ENCODE measurements around the gene JAK1.

The JAK1 gene

DNA sequence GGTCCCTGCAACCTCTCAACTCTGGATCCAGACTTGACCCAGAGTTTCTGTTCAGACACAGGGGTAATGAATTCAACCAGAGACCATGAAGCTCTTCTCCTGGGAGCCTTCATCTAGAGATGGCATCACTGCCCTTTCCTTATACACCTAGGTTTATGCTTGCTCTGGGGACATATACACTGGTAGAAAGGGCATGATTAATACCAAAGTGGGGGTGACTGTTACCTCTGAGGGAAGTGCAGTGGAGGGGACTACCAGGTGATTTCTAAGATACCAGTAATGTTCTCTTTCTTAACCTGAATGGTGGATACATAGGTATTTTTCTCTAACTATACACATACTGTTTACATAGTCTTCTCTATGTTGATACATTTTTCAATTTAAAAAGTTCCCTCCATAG lies 48.4 kb downstream of the JAK1 start:
- no peak for FAIRE-seq

DNA sequence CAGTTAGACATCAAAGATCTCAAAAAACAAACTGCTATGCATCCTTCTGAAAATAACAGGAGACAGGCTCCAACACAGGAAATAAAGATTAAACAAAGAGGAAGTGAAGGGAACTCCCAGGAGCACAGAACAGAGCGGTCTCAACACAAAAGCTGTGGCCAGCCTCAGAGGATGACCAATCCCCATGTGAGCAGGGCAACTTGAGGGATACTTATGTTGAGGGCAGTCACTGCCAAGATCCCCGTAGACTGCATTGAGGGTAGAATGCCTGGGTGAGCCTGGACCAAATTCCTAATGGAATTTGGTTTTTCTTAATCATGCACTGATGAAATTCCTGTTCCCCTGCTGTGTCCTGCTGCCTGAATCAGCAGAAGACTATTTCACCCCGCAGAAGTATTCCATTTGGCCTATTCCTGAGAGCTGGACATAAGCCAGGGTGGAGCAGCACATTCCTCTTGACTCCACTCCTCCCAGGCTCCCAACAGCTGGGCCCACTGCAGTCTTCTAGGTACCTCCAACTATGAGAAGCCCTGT lies 49.0 kb downstream of the JAK1 start:
- FAIRE-seq, result no peak

- no peak for FAIRE-seq
Measured at GRCh38 chr1:64915381-64916274, 50.7 kb downstream of the JAK1 start.

GRCh38 chr1:64913361-64914015 lies 52.9 kb downstream of the JAK1 start:
- no peak for FAIRE-seq

- FAIRE-seq, result no peak
Measured at GRCh38 chr1:64912191-64912590, 54.2 kb downstream of the JAK1 start.

DNA sequence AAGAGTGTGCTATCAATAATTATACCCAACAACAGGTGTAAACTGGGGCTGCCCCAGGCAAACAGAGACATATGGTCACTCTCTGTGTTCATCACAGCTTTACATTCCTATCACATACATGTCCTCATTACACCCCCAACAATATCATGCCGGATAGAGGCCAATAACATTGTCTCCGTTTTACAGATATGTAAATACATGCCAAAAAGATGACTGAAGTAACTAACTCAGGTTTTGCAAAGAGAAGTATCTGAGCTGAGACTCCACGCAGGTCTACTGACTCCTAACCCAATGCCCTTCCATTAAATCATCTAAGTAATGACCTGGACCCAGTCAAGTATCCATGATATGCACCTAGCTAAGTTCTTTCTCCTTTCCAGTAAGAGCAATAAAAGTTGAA lies 55.0 kb downstream of the JAK1 start:
- FAIRE-seq, result no peak

DNA sequence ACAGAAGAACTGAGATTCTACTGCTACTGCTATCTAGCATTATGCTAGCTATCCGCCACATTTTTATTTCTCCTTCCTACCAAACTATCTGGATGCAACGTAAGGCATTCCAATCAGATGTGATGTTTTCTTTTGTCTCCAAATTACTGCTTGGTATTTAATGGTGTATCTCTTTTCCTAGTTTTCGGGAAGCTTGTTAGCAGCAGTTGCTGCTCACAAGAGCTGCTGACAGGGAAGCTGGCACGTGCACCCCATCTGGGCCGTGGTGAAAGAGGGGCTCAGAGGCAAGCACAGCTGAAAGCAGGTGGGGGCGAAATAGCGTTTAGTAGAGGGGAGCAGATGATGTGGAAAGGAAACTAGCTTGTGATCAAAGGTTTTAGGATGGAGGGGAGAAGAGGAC lies 57.3 kb downstream of the JAK1 start:
- no peak for FAIRE-seq

- no peak for FAIRE-seq
Measured at GRCh38 chr1:64908575-64908974, 57.8 kb downstream of the JAK1 start.

DNA sequence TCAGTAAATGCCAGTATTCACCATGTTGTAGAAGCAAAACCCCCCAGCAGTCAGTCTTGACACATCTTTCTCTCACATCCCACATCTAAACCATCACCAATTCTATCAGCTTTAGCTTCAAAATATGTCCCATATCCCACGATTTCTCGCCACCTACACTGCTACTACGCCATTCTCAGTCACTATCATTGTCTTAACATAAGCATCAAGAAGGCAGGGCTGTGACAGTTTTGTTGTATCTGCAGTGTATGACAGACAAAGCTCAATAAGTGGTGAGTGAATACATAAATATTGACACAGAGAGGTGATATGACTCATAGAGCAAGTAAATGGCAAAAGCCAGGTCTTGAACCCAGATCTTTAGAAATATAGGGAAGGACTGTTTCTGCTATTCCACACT lies 59.9 kb downstream of the JAK1 start:
- no peak for FAIRE-seq

GRCh38 chr1:64903593-64903992 lies 62.8 kb downstream of the JAK1 start:
- no peak for FAIRE-seq

DNA sequence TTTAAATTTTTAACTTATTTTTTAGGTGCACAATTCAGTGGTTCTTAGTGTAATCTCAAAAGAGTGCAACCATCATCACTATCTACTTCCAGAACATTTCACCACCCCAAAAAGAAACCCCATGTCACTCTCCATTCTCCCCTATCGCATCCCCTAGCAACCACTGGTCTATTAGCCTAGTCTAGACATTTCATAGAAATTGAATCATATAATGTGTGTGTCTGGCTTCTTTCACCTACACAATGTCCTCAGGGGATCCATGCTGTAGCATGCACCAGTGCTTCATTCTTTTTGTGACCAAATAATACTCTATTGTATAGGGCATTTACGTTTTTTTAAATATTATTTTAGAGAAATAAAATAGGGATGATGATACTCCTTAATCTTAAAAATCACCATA lies 64.7 kb downstream of the JAK1 start:
- no peak for FAIRE-seq

DNA sequence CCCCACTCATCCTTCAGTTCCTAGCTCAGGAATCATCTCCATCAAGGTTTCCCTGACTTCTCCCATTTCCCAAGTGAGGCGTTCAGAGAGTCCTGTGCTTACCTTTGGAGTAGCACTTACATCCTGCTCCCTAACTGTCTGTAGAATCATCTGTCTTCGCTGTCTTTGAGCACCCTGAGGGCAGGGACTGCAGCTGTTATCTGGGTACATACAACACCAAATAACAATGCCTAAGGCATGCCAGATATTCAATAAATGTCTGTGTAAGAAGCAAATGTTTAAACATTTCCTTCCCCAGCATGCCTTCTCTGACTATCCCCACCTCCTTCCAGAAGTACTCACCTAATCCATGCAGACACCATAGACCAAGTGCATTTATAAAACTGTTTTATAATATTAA lies 65.4 kb downstream of the JAK1 start:
- no peak for FAIRE-seq

- FAIRE-seq, result no peak
Measured at GRCh38 chr1:64898107-64898861, 68.1 kb downstream of the JAK1 start.

DNA sequence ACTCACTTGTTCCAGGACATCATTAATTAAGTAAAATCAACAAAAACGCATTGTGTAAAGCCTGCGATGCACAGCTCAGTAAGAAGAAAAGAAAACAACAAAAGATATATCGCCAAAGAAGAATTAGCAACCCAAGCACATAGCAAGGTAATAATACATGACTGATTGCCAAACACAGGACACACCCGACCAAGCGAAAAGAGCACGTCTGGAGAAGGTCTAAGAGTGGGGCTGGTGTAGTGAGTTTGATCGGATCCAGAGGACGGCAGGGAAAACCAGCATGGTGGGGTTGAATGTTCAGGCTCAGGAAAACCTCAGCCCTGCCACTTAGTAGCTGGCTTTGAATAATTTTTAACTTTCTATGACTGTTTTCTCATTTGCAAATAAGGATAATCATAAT lies 69.8 kb downstream of the JAK1 start:
- no peak for FAIRE-seq

- FAIRE-seq, result no peak
Measured at GRCh38 chr1:64895500-64895899, 70.8 kb downstream of the JAK1 start.

DNA sequence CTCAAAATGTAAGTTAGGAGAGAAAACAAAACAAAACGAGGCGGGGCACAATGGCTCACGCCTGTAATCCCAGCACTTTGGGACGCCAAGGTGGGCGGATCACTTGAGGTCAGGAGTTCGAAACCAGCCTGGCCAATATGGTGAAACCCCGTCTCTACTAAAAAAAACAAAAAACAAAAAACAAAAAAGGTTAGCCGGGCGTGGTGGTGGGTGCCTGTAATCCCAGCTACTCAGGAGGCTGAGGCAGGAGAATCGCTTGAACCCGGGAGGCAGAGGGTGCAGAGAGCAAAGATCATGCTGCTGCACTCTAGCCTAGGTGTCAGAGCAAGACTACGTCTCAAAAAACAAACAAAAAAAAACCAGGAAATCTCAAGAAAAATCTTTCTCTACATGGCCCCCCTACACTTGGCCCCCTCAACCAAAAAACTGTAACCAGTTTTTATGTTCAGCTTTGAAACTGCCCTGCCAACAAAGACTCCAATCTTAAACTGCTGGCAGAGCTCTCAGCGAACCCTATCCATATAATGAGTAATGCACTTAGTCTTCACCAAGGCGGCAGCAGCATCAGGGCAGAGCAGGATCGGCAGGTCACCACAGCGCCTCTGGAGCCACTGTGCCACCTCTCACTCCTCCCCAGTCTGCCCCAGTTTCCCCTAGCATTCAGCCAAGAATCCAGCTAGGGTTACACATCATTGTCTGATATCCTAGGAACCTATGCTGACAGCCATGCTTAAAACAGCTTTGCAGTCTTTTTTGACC lies 71.7 kb downstream of the JAK1 start:
- FAIRE-seq, result no peak

DNA sequence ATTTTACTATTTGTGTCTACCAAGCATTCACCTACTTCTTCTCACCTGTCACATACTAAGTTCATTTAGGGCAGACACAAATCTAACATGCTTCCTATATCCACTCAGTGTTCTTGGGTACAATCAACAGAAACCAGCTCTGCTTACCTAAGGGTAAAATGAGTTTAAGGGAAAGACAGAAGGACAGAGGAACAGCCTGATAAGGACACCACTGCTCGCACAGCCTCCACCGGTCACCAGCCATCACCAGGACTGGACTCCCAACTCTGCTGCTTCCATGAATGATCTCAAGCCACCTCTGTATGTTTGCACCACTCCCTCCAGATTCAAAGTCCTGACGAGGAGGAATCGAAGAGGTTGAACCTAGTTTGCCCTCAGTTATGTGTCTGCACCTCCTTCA lies 72.4 kb downstream of the JAK1 start:
- no peak for FAIRE-seq

GRCh38 chr1:64892576-64893573 lies 73.5 kb downstream of the JAK1 start:
- no peak for FAIRE-seq

- no peak for FAIRE-seq
Measured at GRCh38 chr1:64891448-64891825, 74.9 kb downstream of the JAK1 start.

DNA sequence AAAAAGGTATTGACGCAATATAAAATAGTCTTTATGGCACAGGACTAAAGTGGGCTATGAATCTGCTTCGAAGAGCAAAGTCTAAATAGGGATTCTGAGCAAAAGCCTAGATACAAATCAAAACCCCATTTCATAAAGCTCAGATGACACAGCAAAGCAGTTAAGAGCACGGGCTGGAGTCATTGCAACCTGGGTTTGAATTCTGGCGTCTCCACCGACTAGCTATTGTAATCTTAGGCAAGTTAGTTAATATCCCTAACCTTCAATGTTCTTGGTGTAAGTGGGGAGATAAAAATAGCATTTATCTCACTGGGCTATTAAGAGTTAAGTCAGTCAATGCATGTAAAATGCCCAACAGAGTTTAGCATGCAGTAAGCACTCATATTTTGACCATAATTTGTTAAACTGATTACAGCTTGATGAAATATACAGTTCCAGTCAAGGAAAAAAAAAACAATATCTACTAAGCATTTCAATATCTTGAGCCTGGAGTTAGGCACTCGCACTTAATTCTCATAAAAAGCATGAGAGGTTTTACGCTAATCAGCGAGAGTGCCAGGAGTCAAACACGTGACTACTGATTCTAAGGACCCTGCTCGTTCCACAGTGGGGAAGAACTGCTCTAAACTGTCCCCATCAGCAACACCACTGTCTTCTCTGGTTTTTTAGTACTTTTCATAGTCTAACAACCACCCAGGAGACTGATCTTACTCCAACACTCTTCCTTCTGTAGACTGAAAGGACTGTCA lies 75.5 kb downstream of the JAK1 start:
- FAIRE-seq, result no peak
